Adipose tissue (tissue), 3 donors: Measurements from ENCODE around the gene GRAMD2B. TPM values are rescaled to one million over a fixed set of nuclear protein-coding genes. Genes with fewer than 3 reads are reported as not detected.
"Not testable (repeated sequence)": the region's sequence is repeated elsewhere in the genome, so short reads cannot be mapped to it uniquely, and the experiment has no call there.

Experiments
- H3K27ac ChIP-seq: one replicate; pipeline ENCODE4 v1.5.1; 2013; ENCODE audit warnings: low read depth, low read length
- WGBS, 3 donors: extraction: QIAGEN DNeasy Blood & Tissue Kit; methylation state at CpG; one replicate each; pipeline ENCODE4 v1.1.7; 2013; 5-methylcytosine and 5-hydroxymethylcytosine counted together
- polyA plus RNA-seq, 3 donors: library from polyadenylated mRNA; stranded (reverse); fragments of 200-250 nt; gene quantifications; one replicate each; pipeline ENCODE4 v1.2.3, GENCODE V29; 2013
- donor health status: healthy with polysubstance abuse.
- donor health status: Bipolar disorder and iron deficiency.
- donor health status: healthy.

GRAMD2B gene
- polyA plus RNA-seq, 3 donors: 4.9 to 15.2 (median 5.4) TPM

DNA sequence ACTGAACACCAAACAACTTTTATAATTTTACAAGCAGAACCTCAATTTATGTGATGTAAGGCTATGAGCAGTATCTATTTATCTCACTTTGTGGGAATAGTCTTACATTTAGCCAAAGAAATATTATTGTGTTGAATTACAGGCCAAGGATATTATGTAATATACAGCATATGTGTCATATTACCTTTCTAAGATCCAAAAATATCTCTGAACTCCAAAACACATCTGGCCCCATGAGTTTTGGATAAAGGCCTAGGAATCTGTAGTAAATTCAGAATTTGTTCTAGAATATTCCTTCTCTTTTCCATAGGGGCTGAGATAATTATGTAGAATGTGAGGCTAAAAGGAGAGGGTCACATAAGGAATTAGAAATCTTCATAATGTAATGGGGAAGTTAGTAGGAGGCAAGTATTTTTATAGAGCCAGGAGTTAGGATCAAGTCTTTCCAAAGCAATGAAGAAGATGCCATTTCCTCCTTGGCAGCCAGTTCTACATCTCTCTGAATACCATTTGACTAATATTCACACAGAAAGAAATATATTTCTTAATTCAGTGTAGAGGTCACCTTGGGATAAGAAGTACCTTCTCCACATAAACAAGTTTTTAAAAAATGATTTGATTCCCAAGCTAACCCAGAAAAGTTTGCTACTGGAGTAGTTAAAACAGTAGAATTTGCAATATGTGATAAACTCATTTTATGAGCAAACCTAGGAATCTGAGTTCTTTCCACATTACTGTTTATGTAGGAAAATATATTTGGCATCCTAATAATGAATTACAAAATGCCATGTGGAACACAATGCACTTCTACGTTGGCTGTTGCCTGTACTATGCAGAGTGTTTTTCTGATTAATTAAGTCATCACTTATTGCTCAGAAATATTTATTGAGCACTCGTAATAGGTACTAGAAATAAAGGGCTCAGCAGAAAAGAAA, 20.3 kb upstream of the GRAMD2B start:
- 76 to 78% (median 77%) methylated on average over 2 of the region's 2 CpGs for WGBS, 3 donors
- no peak overlapping the region for H3K27ac ChIP-seq

DNA sequence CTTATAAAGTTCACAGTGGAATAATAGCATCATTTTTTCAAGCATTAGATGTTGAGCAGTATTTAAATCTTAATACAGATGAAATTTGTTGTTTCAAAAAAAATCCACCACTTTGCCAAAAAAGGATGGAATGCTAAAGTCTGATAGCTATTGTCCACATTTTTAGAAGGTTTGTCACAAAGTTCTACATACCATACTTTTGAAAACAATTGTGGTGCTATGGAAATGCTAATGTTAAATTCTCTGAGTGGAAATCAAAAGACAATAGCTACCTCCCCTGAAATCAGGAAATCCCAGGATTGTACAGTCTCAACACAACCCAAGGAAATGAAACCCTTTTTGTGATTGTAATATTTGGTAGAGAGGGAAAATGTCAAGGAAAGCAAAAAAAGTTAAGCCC, 19.3 kb upstream of the GRAMD2B start:
- H3K27ac ChIP-seq: no peak overlapping the region

- H3K27ac ChIP-seq: no peak overlapping the region
- WGBS, 3 donors: 78 to 85% (median 80%) methylated on average over 2 of the region's 2 CpGs
Observed at GRCh38 chr5:126410623-126411022, 12.6 kb upstream of the GRAMD2B start.

GRCh38 chr5:126413856-126414255, 9.4 kb upstream of the GRAMD2B start:
- 74 to 82% (median 79%) methylated on average over 3 of the region's 3 CpGs for WGBS, 3 donors

GRCh38 chr5:126414874-126415502, 8.2 kb upstream of the GRAMD2B start:
- no peak overlapping the region for H3K27ac ChIP-seq
- WGBS, 3 donors: 41 to 88% (median 53%) methylated on average over 1 of the region's 1 CpG

More at GRCh38 chr5:126413856-126414255, 9.4 kb upstream of the GRAMD2B start:
- no peak overlapping the region for H3K27ac ChIP-seq

GRCh38 chr5:126415789-126416188, 7.4 kb upstream of the GRAMD2B start:
- WGBS, 3 donors: 71 to 82% (median 81%) methylated on average over 4 of the region's 4 CpGs
- no peak overlapping the region for H3K27ac ChIP-seq

DNA sequence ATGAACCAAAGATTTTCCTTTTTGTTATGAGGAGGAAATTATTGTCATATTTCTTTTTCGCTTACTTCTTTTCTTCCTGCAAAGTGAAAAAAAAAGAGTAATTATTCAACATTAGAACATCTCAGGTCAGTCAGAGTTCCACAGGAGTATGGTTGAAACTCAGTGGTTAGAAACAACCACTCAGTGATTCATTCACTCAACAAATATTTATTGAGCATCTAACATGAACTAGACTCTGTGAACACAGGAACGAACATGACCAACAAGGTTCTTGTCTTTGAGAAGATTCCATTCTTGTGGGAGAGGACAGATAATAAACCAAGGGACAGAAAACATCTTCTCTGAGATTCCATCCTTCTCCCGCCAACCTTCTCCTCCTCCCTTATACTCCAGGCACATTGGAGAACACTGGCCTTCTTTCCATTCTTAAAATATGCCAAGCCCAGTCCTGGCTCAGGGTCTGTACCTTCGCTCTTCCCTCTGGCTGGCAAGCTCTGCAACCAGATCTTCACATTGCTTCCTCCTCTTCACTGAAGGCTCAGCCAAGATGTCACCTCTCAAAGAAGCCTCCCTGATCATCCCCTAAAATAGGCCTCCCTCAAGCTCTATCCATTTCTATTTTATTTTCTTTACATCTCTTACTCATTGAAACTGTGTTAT, 6.8 kb upstream of the GRAMD2B start:
- 94 to 96% (median 95%) methylated on average over 4 of the region's 4 CpGs for WGBS, 3 donors
- H3K27ac ChIP-seq: no peak overlapping the region

DNA sequence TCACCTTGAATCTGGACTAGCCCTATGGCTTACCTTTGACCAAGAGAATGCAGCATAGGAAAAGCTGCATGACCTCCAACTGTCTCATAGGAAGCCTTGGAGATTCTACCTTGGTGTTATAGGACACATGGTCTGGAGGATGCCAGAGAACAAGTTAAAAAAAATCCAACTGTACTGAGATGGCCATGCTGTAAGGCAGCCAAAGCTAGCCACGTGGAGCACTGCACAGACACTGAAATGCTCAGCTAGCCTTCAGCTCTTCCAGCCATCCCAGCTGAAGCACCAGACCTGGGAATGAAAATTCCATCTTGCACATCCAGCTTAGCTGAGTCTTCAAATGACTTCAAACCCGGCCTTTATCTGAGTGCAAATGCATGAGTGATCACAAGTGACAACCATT, 6.0 kb upstream of the GRAMD2B start:
- no peak overlapping the region for H3K27ac ChIP-seq
- 89 to 91% (median 90%) methylated on average over 2 of the region's 2 CpGs for WGBS, 3 donors

DNA sequence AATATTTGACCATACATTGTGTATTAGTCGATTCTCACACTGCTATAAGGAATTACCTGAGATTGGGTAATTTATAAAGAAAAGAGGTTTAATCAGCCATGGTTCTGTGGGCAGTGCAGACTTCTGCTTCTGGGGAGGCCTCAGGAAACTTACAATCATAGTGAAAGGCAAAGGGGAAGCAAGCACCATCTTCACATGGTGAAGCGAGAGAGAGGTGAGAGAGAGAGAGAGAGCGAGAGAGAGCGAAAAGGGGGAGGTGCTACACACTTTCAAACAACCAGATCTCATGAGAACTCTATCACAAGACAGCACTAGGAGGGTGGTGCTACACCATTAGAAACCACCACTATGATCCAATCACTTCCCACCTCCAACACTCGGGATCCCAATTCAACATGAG, 4.1 kb upstream of the GRAMD2B start:
- no peak overlapping the region for H3K27ac ChIP-seq
- WGBS, 3 donors: 91 to 95% (median 92%) methylated on average over 5 of the region's 5 CpGs

DNA sequence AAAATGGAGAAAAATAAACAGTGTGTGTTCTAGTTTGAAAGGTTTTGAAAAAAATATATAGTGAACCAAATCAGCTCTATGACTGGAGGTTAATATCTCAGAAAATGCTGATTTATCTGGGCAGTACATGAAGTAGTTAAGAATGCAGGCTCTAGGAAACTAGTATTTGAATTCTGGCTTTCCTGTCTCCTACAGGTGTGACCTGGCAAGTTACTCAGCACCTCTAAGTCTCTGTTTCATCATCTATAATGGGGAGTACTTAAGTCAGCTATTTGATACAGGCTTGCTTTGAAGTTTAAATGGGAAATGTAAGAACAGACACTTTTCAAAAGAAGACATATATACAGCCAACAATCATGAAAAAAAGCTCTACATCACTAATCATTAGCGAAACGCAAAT, 5.2 kb downstream of the GRAMD2B start:
- 23 to 97% (median 23%) methylated on average over 2 of the region's 2 CpGs for WGBS, 3 donors
- H3K27ac ChIP-seq: no peak overlapping the region

DNA sequence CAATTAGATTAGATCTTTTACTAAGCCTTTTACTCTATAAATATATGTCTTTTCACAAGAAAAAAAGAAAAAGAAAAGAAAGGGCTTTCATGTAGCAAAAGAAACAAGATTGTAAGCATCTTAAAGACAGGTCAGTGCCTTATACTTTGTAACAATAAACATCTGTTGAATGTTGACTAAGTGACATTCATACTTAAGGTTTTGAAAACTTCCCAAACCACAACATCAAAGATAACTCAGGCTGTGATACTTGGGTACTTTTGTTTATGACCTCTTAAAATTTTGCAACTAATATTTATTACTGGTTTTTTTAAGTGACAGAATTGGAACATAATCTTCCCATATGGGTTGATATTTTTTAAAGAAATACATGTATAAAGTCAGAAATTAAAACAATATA, 7.4 kb downstream of the GRAMD2B start:
- no peak overlapping the region for H3K27ac ChIP-seq

GRCh38 chr5:126433701-126434100, 10.5 kb downstream of the GRAMD2B start:
- no peak overlapping the region for H3K27ac ChIP-seq

GRCh38 chr5:126435261-126435660, 12.1 kb downstream of the GRAMD2B start:
- no peak overlapping the region for H3K27ac ChIP-seq
- WGBS, 3 donors: 81 to 98% (median 81%) methylated on average over 8 of the region's 8 CpGs

DNA sequence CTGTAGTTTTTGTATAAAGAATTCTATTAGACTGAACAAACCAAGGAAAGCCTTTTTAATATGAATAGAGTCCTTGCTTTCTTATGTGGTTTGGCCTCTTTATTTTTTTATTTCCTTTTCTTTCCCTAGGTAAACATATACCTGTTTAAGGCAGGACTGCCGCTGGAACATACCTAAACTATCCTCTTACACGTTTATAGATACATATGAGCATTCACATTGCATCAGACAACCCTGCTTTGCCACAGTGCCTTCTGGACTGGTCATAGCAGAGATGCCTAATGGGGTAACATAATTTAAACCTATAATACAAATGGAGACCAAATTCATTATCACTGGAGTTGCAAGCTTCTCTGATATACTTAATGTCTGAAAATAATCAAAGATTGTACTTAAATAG, 12.5 kb downstream of the GRAMD2B start:
- no peak overlapping the region for H3K27ac ChIP-seq
- 75 to 91% (median 81%) methylated on average over 2 of the region's 2 CpGs for WGBS, 3 donors

DNA sequence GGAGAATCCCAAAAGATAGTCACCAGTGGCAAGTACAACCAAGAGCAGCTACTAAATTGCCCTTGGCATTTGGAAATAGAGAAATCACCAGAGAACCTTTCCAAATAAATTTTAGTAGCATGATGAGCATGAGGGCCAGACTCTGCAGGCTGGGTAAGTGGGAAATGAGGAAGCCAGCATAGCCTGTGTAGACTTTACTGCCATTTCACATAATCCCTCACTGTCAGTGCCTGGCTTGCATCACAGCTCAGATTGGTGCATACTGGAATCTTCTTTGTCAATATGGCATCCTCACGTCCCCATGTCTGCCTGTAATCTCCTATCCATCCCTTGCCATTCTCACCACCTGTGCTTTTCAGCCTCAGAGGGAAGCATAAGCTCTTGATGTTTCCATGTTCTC, 14.5 kb downstream of the GRAMD2B start:
- WGBS, 3 donors: 80 to 93% (median 82%) methylated on average over 1 of the region's 1 CpG
- H3K27ac ChIP-seq: no peak overlapping the region

GRCh38 chr5:126438267-126438666, 15.1 kb downstream of the GRAMD2B start:
- no peak overlapping the region for H3K27ac ChIP-seq
- WGBS, 3 donors: 82 to 92% (median 83%) methylated on average over 4 of the region's 4 CpGs

DNA sequence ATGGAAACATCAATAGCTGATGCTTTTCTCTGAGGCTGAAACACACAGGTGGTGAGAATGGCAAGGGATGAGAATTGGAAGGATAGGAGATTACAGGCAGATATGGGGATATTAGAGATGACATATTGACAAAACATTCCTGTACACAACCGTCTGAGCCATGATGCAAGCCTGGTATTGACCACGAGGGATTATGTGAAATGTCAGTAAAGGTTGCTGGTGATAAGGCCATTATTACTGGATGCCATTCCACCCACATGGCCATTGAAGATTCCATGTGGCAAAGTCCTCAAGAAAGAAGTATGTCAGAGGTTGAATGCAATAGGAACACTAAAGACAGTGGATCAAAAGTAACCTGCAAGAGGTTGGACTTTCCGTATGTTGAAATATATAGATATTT, 15.7 kb downstream of the GRAMD2B start:
- H3K27ac ChIP-seq: no peak overlapping the region
- 75 to 83% (median 80%) methylated on average over 3 of the region's 3 CpGs for WGBS, 3 donors

- not testable (repeated sequence) for H3K27ac ChIP-seq
- WGBS, 3 donors: 97 to 99% (median 98%) methylated on average over 6 of the region's 6 CpGs
Observed at GRCh38 chr5:126439724-126440123, 16.5 kb downstream of the GRAMD2B start.

DNA sequence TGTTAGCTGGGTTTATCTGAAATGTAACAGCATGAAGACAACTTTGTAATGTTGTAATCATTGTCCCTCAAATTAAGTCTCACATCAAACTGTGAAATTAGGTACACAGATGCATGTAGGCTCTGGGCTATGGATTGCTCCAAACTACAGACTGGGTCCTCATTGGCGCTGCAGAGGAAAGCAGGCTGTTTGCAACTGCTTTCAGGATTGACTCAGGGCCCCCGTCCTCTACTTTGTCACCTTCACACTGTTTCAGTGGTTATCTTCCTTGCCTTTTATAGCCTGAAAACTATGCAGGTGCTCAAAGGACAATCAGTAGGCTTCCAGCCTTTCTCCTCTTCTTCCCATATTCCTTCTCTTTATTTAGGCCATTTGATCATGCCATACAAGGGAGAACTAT, 18.0 kb downstream of the GRAMD2B start:
- no peak overlapping the region for H3K27ac ChIP-seq
- 95 to 98% (median 95%) methylated on average over 2 of the region's 2 CpGs for WGBS, 3 donors
